ENCODE results near the gene SLC6A6. TPM values are rescaled to one million over a fixed set of nuclear protein-coding genes. Genes with fewer than 3 reads are reported as not detected.
A peak's percentile ranks its signal among the peaks of the same experiment; 100 is the strongest.

Gene SLC6A6
- total RNA-seq, 1 donor from 2014 or later, result 32.9 TPM

DNA sequence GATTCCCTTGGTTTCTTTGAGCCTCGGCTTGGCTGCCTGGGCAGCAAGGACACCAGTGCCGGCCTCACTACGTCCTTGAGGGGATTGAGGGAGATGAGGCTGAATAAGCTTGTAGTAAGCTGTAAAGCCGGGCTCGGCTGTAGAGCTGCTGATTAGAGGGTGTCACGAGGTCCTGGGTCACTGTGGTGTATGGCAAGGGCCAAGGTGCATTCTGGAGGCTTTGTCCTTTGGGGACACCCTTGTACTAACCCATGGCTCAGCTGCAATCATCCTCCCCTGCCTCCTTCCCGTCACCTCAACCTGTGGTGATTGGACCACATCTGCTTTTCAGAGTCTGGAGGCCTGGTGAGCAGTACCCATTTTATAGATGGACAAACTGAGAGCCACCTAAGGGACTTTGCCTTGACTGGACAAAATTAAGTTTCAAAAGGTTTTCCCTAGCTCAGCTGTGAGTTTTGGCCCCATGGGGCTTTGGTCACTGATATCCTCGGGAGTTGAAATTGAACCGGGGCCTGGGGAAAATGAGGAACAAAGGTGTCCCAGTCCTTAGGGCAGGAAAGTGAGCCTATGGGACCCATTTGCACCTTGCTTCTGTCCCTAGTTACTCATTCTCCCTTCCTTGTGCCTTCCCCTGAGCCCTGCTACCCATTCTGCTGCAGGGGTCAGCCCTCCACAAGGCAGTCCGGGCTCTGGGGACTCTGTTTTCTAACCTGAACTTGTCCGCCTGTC lies 2.4 kb downstream of the SLC6A6 start:
- Histone ChIP-seq H3K4me2 (peak overlapping the region; percentile 93), H3F3A (ENCODE audit: low read depth) (peaks cover 16% of the 10 kb centered on the region), H3K36me3 (no peaks in the 10 kb centered on the region), H3K9ac (no peak overlapping the region), H4K20me1 (ENCODE audit: low read depth) (peaks cover 46% of the 10 kb centered on the region), H3K79me2 (ENCODE audit: low read depth) (peaks cover 57% of the 10 kb centered on the region), H3K27ac (no peak overlapping the region), H3K4me1 (peaks cover 15% of the 10 kb centered on the region), H3K27me3 (peaks cover 16% of the 10 kb centered on the region), H3K4me3 (no peak overlapping the region), H2AFZ (replicated peaks) (no peak overlapping the region), H3K9me3 (ENCODE audit: low read depth) (no peaks in the 10 kb centered on the region)
- H3K36me3 Mint-ChIP-seq, result no peaks in the 10 kb centered on the region
- TF ChIP-seq EZH2 (IDR thresholded peaks at IDR 0.05) (no peak), EZH2phosphoT487 (IDR thresholded peaks at IDR 0.05) (no peak), CTCF (IDR thresholded peaks at IDR 0.05) (no peak)
- DNase-seq (ENCODE audit: low spot score), result no peak
- H3K9me3 Mint-ChIP-seq, result no peaks in the 10 kb centered on the region
- peaks cover 41% of the 10 kb centered on the region for H3K4me1 Mint-ChIP-seq
- H3K27me3 Mint-ChIP-seq (ENCODE audit: insufficient read depth, low read depth), result peaks cover 20% of the 10 kb centered on the region
- H3K27ac Mint-ChIP-seq, result no peak overlapping the region
- H3K4me3 Mint-ChIP-seq, result peak overlapping the region; percentile 96

DNA sequence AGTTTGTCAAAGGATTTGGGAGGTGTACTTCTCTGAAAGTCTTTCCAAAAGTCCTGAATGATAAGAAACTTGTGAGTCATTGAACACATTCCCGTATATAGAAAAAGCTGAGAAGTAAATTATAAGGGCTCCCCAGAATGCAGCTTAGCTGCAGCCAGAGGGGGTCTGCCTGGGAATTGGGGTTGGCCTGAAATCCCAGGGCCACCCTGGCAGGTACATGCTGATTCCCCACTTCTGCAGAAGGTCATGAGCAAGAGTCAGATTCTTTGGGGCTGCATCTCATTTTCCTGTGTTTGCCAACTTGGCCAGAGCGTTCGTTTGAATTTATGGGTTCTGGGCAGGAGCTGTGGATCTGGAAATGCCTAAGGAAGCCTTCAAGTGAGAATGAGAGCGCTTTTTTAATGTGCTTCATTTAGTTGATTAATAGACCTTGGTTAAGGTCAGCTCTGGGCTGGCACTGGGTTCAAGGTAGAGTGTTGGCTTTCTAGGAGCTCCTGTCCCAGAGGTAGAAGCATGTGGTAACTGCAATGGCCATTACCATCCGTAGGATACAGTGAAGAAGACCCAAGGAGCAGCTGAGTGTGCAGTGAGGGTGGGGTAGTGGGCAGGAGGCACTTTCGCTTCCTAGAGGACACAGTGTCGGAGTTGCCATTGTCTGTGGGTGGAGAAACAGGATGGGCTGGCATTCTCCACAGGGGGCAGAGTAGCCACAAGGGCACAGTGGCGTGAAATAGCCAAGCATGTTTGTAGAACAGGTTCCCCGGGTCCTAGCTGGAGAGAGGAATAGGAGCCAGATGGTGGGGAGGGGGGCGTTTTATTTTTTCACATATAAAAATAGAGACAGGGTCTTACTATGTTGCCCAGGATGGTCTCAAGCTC lies 3.2 kb downstream of the SLC6A6 start:
- peak overlapping the region; percentile 44 for H3K4me3 Mint-ChIP-seq
- Histone ChIP-seq H3K36me3 (no peaks in the 10 kb centered on the region), H3K4me1 (peaks cover 15% of the 10 kb centered on the region), H3K9ac (no peak overlapping the region), H3K79me2 (ENCODE audit: low read depth) (peaks cover 57% of the 10 kb centered on the region), H2AFZ (replicated peaks) (no peak overlapping the region), H3K27ac (no peak overlapping the region), H3K4me2 (no peak overlapping the region), H3F3A (ENCODE audit: low read depth) (peaks cover 16% of the 10 kb centered on the region), H4K20me1 (ENCODE audit: low read depth) (peaks cover 54% of the 10 kb centered on the region), H3K9me3 (ENCODE audit: low read depth) (no peaks in the 10 kb centered on the region), H3K4me3 (no peak overlapping the region), H3K27me3 (peaks cover 14% of the 10 kb centered on the region)
- no peaks in the 10 kb centered on the region for H3K36me3 Mint-ChIP-seq
- no peak overlapping the region for H3K27ac Mint-ChIP-seq
- peaks cover 37% of the 10 kb centered on the region for H3K4me1 Mint-ChIP-seq
- TF ChIP-seq EZH2phosphoT487 (IDR thresholded peaks at IDR 0.05) (no peak), EZH2 (IDR thresholded peaks at IDR 0.05) (no peak), CTCF (IDR thresholded peaks at IDR 0.05) (no peak)
- no peak for DNase-seq (ENCODE audit: low spot score)
- H3K9me3 Mint-ChIP-seq, result no peaks in the 10 kb centered on the region
- peaks cover 20% of the 10 kb centered on the region for H3K27me3 Mint-ChIP-seq (ENCODE audit: insufficient read depth, low read depth)

DNA sequence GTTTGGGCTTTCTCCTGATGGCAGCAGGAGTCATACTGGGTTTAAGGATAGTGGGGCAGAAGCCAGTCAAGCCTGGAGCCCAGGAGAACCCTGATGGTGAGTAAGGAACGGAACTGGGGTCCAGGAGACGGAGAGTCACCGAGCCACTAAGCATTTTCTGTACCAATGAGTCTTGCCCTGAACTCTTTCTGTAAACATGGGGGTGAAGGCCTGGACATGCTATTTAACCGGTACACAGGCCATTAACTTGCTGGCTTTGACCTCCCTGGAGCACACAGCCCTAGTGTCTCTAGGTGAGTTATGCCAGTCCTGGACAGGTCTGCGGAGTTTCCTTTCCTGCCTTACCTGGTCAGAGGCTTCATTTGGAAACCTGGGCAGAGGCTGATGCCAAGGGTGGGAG lies 3.9 kb downstream of the SLC6A6 start:
- TF ChIP-seq EZH2phosphoT487 (IDR thresholded peaks at IDR 0.05) (no peak), CTCF (IDR thresholded peaks at IDR 0.05) (no peak), EZH2 (IDR thresholded peaks at IDR 0.05) (no peak)
- H4K20me1 ChIP-seq (ENCODE audit: low read depth), result peaks cover 62% of the 10 kb centered on the region

More for the DNA sequence above, 3.9 kb downstream of the SLC6A6 start:
- H3K4me3 ChIP-seq, result no peak overlapping the region
- H3K36me3 ChIP-seq, result no peaks in the 10 kb centered on the region
- peaks cover 7% of the 10 kb centered on the region for H3K27me3 ChIP-seq
- no peaks in the 10 kb centered on the region for H3K9me3 ChIP-seq (ENCODE audit: low read depth)
- DNase-seq (ENCODE audit: low spot score), result no peak
- H3K4me2 ChIP-seq, result no peak overlapping the region
- H3F3A ChIP-seq (ENCODE audit: low read depth), result peaks cover 15% of the 10 kb centered on the region
- Mint-ChIP-seq H3K27me3 (ENCODE audit: insufficient read depth, low read depth) (peaks cover 17% of the 10 kb centered on the region), H3K27ac (no peak overlapping the region), H3K4me1 (peaks cover 36% of the 10 kb centered on the region), H3K36me3 (no peaks in the 10 kb centered on the region), H3K9me3 (no peaks in the 10 kb centered on the region), H3K4me3 (peak overlapping the region; percentile 30)
- no peak overlapping the region for H3K27ac ChIP-seq
- no peak overlapping the region for H3K9ac ChIP-seq
- peaks cover 57% of the 10 kb centered on the region for H3K79me2 ChIP-seq (ENCODE audit: low read depth)
- no peak overlapping the region for H2AFZ ChIP-seq (replicated peaks)
- H3K4me1 ChIP-seq, result peaks cover 15% of the 10 kb centered on the region

Measured in neural progenitor cell (in vitro differentiated cells).